T-helper 2 cell treated with Interferon-gamma antibody and Interleukin-4, amounts not matched to agents 5 μg/mL and 100 μg/mL, for 36 hours (primary cell): ENCODE data around the gene NUTM2G.
"Not testable (repeated sequence)": the region's sequence is repeated elsewhere in the genome, so short reads cannot be mapped to it uniquely, and the experiment has no call there.

ENCODE experiments used
- DNase-seq: peaks from one replicate; pipeline ENCODE4 v3.0.0; 2021; ENCODE audit warnings: low spot score
- H3K27ac Mint-ChIP-seq: one replicate; pipeline ENCODE4 v1.8.0; 2021; ENCODE audit warnings: mild to moderate bottlenecking, mixed read lengths
- H3K27me3 Mint-ChIP-seq: one replicate; pipeline ENCODE4 v1.8.0; 2021; ENCODE audit warnings: low read depth, mixed read lengths
- H3K36me3 Mint-ChIP-seq: one replicate; pipeline ENCODE4 v1.8.0; 2021; ENCODE audit warnings: low read depth, mixed read lengths
- H3K4me1 Mint-ChIP-seq: one replicate; pipeline ENCODE4 v1.8.0; 2021; ENCODE audit warnings: low read depth, mixed read lengths
- H3K4me3 Mint-ChIP-seq: one replicate; pipeline ENCODE4 v1.8.0; 2022; ENCODE audit warnings: mild to moderate bottlenecking, moderate library complexity, mixed read lengths
- H3K9me3 Mint-ChIP-seq: one replicate; pipeline ENCODE4 v1.8.0; 2021; ENCODE audit warnings: mixed read lengths

NUTM2G gene

GRCh38 chr9:96984887-96985286 is 56.2 kb downstream of the NUTM2G start:
- not testable (repeated sequence) for H3K27ac Mint-ChIP-seq, H3K27me3 Mint-ChIP-seq, DNase-seq, H3K4me3 Mint-ChIP-seq, H3K4me1 Mint-ChIP-seq, H3K36me3 Mint-ChIP-seq, H3K9me3 Mint-ChIP-seq
